Measurements from ENCODE around the gene TMBIM1.

TMBIM1 gene

DNA sequence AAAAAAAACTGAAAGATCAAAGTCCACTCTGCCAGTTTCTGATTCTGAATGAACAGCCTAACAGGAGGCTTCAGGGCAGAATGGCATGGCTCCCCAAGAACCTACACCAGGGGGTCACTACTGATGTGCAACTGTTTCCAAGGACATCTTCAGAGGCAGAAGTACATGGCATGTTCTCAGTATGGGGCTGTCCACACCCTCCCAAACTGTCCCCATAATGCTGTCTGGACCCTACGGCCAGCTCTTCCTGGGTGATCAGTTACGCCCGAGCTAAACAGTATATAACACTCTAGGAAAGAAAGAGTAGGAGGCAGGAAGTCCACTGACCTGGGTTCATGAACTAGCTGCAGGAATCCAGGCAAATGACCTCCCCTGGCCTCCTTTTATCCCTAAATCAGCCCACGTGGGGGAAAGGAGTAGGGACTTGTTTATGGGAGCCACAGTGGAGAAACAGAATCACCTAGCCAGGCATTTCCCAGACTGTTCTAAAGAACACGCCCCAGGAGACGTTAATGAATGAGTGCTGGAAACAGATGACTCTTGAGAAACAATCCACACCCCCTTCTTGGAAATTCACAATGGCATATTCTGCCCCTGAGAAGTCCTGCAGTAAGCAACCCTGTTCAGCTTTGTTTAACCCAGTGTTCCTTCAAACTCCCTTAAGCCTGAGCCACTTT, 2.5 kb downstream of the TMBIM1 start:
- TF ChIP-seq GATA3 (IDR thresholded peaks at IDR 0.05; ENCODE audit: low read depth, low read length) (no peak), GATA2 (IDR thresholded peaks at IDR 0.05; ENCODE audit: low read depth, low read length) (no peak)

GRCh38 chr2:218286570-218287459, 5.5 kb downstream of the TMBIM1 start:
- TF ChIP-seq GATA3 (IDR thresholded peaks at IDR 0.05; ENCODE audit: low read depth, low read length) (no peak), GATA2 (IDR thresholded peaks at IDR 0.05; ENCODE audit: low read depth, low read length) (no peak)

GRCh38 chr2:218285604-218286003, 6.7 kb downstream of the TMBIM1 start:
- no peak for TF ChIP-seq GATA2 (IDR thresholded peaks at IDR 0.05; ENCODE audit: low read depth, low read length)
- no peak for TF ChIP-seq GATA3 (IDR thresholded peaks at IDR 0.05; ENCODE audit: low read depth, low read length)

GRCh38 chr2:218284106-218284811, 8.0 kb downstream of the TMBIM1 start:
- TF ChIP-seq GATA3 (IDR thresholded peaks at IDR 0.05; ENCODE audit: low read depth, low read length) (no peak), GATA2 (IDR thresholded peaks at IDR 0.05; ENCODE audit: low read depth, low read length) (no peak)

DNA sequence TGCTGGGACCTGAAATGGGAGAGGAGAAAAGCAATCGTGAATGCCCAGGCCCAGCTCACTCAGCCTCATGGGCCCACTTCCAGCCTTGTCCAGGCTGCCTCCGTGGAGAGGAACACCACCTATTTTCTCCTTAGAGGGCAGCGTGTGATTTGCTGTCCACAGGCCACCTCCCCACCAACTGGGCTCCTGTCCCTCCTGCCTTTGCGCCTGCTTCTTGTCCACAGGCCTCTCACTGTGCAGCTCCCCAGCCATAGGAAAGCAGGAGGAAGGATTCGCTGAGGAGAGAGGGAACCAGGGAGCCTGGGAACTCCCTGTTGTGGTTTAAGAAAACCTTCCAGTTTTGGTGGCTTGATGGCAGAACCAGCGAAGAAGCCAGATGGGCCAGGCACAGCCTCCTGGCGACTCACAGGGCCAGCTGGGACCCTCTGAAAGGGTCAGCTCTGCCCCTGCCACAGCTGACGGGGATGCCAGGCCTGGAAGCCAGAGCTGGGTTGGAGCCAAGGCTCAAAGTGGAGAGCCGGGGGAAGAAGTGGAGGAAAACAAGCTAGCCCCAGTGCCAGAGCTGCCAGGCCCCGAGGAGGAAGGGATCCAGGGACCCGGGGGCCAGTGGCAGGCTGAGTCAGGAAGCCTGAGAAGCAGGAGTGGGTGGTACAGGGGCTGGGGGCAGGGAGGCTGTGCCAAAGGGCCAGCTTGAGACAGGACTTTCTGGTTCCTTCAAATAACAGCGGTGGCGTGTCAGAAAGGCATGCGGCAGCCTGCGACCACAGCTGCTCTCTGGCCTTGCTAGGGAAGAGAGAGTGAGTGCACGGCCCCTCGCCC, 9.9 kb downstream of the TMBIM1 start:
- TF ChIP-seq GATA2 (IDR thresholded peaks at IDR 0.05; ENCODE audit: low read depth, low read length) = no peak
- TF ChIP-seq GATA3 (IDR thresholded peaks at IDR 0.05; ENCODE audit: low read depth, low read length) = no peak

GRCh38 chr2:218281449-218281848, 10.9 kb downstream of the TMBIM1 start:
- no peak for TF ChIP-seq GATA3 (IDR thresholded peaks at IDR 0.05; ENCODE audit: low read depth, low read length)
- TF ChIP-seq GATA2 (IDR thresholded peaks at IDR 0.05; ENCODE audit: low read depth, low read length) = no peak

GRCh38 chr2:218280260-218280870, 11.9 kb downstream of the TMBIM1 start:
- TF ChIP-seq GATA2 (IDR thresholded peaks at IDR 0.05; ENCODE audit: low read depth, low read length) (no peak), GATA3 (IDR thresholded peaks at IDR 0.05; ENCODE audit: low read depth, low read length) (no peak)

DNA sequence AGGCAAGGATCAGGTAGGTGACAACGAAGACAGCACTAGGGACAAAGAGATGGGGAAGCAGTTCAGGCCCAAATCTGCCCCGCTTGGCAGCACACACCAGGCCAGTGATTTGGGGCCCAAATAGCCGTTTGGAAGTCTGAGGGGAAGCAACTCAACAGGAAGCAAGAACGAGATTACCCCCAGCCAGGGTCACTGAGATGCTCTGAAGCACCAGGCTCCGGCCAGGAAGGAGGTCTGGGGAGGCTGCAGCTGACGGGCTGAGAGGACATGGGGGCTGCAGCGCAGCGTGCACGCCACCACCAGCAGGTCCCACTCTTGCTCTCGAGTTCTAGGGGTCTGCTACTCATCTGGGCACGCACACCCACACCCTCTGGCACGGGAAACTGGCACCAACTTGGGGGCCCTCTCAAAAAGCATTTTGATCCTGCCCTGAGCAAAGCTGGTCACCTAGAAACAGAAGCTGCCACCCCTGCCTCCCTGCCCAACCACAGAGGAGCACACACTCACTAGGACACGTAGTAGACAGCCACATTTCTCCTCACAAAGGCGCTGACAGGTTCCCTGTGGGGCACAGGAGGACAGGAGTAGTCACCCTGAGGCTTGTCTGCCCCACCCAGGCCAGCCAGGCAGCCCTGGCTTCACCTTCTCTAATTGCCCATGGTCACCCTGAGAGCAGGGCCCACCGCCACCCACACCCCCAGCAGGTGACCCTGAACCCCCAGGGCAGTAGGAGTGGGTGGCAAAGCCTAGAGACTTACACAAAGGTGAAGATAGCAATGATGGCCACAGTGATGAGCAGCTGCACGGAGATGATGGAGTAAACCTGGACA, 13.6 kb downstream of the TMBIM1 start:
- TF ChIP-seq GATA2 (IDR thresholded peaks at IDR 0.05; ENCODE audit: low read depth, low read length) (no peak), GATA3 (IDR thresholded peaks at IDR 0.05; ENCODE audit: low read depth, low read length) (no peak)

DNA sequence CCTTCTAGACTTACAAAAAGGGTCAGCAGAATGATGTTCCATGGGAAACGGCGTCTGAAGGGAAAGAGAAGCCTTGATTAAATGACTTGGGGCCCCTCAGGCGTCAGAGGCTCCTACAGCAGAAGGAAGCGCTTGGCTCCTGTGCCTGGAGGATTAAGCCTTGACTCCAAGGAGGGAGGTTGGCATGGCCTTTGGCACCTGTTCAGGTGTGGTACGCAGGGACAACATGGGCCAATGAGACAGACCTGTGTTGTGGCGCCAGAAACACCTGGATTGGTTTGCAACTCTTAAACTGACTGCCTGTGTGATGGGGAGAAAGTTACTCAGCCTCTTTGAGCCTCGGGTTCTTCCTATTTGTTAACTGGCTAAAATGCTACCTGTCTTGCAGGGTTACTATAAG, 14.4 kb downstream of the TMBIM1 start:
- no peak for TF ChIP-seq GATA3 (IDR thresholded peaks at IDR 0.05; ENCODE audit: low read depth, low read length)
- no peak for TF ChIP-seq GATA2 (IDR thresholded peaks at IDR 0.05; ENCODE audit: low read depth, low read length)

DNA sequence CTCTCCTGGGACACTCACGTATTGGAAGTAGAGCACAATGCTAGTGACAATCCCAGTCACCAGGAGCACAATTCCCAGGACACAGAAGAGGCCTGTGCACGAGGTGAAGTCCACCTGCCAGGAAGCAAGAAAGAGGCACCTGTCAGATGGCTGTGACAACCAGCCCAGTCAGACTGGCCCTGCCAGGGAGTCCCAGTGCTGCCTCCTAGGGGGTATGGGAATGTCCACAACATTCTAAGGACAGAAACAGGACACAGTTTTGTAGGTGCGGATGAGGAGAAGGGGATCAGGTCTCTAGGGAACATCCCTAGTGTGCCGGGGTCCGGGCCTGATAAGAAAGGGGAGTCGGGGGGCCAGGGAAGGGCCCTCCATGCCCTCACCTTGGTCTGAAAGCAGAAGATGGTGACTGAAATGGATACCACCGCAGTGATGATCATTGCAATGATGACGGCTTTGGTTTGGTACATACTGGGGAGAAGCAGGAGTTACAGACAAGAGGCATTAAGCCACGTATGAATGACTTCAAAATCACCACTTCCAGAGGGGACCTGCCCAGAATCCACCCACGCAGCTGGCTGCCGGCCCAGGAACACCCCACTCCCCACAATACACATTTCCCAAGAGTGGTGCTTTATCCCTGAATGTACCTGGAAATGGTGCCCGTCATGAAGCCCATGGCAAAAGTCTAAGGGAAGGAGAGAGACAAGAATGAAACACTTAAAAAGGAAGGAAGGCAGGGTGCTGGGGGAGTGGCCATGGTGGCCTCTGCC, 15.1 kb downstream of the TMBIM1 start:
- TF ChIP-seq GATA2 (IDR thresholded peaks at IDR 0.05; ENCODE audit: low read depth, low read length) (no peak), GATA3 (IDR thresholded peaks at IDR 0.05; ENCODE audit: low read depth, low read length) (no peak)

DNA sequence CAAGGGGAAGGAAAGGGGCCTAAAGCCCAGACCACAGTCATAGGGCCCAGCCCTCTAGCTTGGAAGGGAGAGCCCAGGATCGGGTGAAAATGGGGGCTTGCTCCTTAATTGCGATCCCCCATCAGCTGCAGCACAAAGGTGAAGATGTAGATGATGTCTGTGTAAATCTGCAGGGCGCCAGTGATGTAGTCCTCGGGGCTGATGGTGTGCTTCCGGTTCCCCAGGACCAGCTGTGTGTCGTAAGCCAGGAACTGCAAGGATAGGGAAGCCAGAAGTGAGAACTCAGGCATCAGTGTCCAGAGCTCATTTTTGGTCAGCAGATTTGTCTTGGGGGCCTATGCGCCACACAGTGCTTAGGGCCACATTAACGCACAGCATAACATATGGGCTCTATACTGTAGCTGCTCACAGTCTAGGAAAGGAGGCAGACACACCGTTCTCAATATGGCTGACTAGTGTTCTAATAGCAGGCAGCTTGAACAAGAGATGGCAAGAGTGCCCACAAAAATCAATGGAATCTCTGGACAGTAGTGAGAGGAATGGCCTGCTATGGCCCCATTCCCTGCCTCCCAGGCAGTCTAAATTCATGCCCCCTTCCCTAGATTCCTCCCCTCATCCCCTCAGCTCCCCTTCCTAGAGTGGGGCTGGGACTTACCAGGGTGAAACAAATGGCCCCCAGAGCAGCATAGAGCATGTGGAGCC, 16.8 kb downstream of the TMBIM1 start:
- TF ChIP-seq GATA2 (IDR thresholded peaks at IDR 0.05; ENCODE audit: low read depth, low read length) (no peak), GATA3 (IDR thresholded peaks at IDR 0.05; ENCODE audit: low read depth, low read length) (no peak)

All from SH-SY5Y (cell line).